Muscle layer of duodenum (tissue), 2 donors: Measurements from ENCODE around the gene KMT2A.
"Not testable (repeated sequence)": the region's sequence is repeated elsewhere in the genome, so short reads cannot be mapped to it uniquely, and the experiment has no call there.

ENCODE experiments used
- H3K27ac ChIP-seq: one replicate; pipeline ENCODE4 v1.7.0; 2013; ENCODE audit warnings: mild to moderate bottlenecking, low read length
- H3K27me3 ChIP-seq: one replicate; pipeline ENCODE4 v1.7.0; 2013; ENCODE audit warnings: low read depth, mild to moderate bottlenecking, control low read depth, low read length
- H3K36me3 ChIP-seq, 2 donors: one replicate each; pipeline ENCODE4 v1.7.0; 2013; ENCODE audit warnings: low read length in 2 of 2, control low read depth in 1 of 2, mild to moderate bottlenecking in 1 of 2; ENCODE audit not compliant: insufficient read depth in 2 of 2, control insufficient read depth in 1 of 2
- H3K4me1 ChIP-seq, 2 donors: one replicate each; pipeline ENCODE4 v1.7.0; 2013; ENCODE audit warnings: low read length in 2 of 2, mild to moderate bottlenecking in 2 of 2, control low read depth in 1 of 2, moderate library complexity in 1 of 2; ENCODE audit not compliant: insufficient read depth in 2 of 2, control insufficient read depth in 1 of 2
- H3K4me3 ChIP-seq, 2 donors: one replicate each; pipeline ENCODE4 v1.7.0; 2013; ENCODE audit warnings: low read length in 2 of 2, low read depth in 1 of 2, mild to moderate bottlenecking in 1 of 2
- H3K9me3 ChIP-seq, 2 donors: one replicate each; pipeline ENCODE4 v1.7.0; 2013; ENCODE audit warnings: low read length in 2 of 2, control low read depth in 1 of 2, mild to moderate bottlenecking in 1 of 2; ENCODE audit not compliant: control insufficient read depth in 1 of 2
- donor health status: healthy.

The KMT2A gene

GRCh38 chr11:118435893-118436624 is at the start of gene KMT2A:
KMT2A (plus strand) TSS chr11:118436492; CDS start chr11:118436513, 21 bp downstream.
- H3K9me3 ChIP-seq = no peaks in the 10 kb centered on the region
- peaks cover 4 to 35% of the 10 kb centered on the region in 2 donors for H3K4me1 ChIP-seq
- no peaks in the 10 kb centered on the region for H3K36me3 ChIP-seq
- peak within 1 kb of the TSS; percentile 84 to 94 for H3K4me3 ChIP-seq
- no peaks in the 10 kb centered on the region for H3K27me3 ChIP-seq
- peak within 1 kb of the TSS; percentile 83 for H3K27ac ChIP-seq

- Histone ChIP-seq H3K36me3 (peaks cover 31 to 59% of the 10 kb centered on the region in 2 donors), H3K4me3 (no peak overlapping the region), H3K9me3 (no peaks in the 10 kb centered on the region), H3K27me3 (no peaks in the 10 kb centered on the region), H3K27ac (no peak overlapping the region), H3K4me1 (no peaks in the 10 kb centered on the region)
Observed at GRCh38 chr11:118396097-118396501, 40.2 kb upstream of the KMT2A start.

GRCh38 chr11:118397448-118397847 is 38.8 kb upstream of the KMT2A start:
- no peak overlapping the region for H3K4me3 ChIP-seq
- no peaks in the 10 kb centered on the region for H3K27me3 ChIP-seq
- no peaks in the 10 kb centered on the region for H3K9me3 ChIP-seq
- peaks cover 26 to 53% of the 10 kb centered on the region in 2 donors for H3K36me3 ChIP-seq
- H3K4me1 ChIP-seq = peaks cover 0 to 4% of the 10 kb centered on the region in 2 donors
- no peak overlapping the region for H3K27ac ChIP-seq

GRCh38 chr11:118398791-118399559 is 37.3 kb upstream of the KMT2A start:
- no peaks in the 10 kb centered on the region for H3K9me3 ChIP-seq
- H3K36me3 ChIP-seq = peaks cover 21 to 40% of the 10 kb centered on the region in 2 donors
- no peaks in the 10 kb centered on the region for H3K27me3 ChIP-seq
- H3K27ac ChIP-seq = peak overlapping the region; percentile 61
- H3K4me1 ChIP-seq = peaks cover 0 to 19% of the 10 kb centered on the region in 2 donors
- no peak overlapping the region for H3K4me3 ChIP-seq

GRCh38 chr11:118401151-118401879 is 35.0 kb upstream of the KMT2A start, which contains the start of gene ATP5MG:
ATP5MG (plus strand) TSS chr11:118401606; CDS start chr11:118401666, 60 bp downstream.
- H3K4me1 ChIP-seq = peaks cover 0 to 30% of the 10 kb centered on the region in 2 donors
- peaks cover 12 to 25% of the 10 kb centered on the region in 2 donors for H3K36me3 ChIP-seq
- no peaks in the 10 kb centered on the region for H3K27me3 ChIP-seq
- no peaks in the 10 kb centered on the region for H3K9me3 ChIP-seq
- peak within 1 kb of the TSS; percentile 85 to 100 for H3K4me3 ChIP-seq
- peak within 1 kb of the TSS; percentile 95 for H3K27ac ChIP-seq

GRCh38 chr11:118401880-118402590 is 34.3 kb upstream of the KMT2A start:
- H3K4me1 ChIP-seq = peaks cover 0 to 36% of the 10 kb centered on the region in 2 donors
- peaks cover 13 to 19% of the 10 kb centered on the region in 2 donors for H3K36me3 ChIP-seq
- peak overlapping the region; percentile 85 to 100 for H3K4me3 ChIP-seq
- no peaks in the 10 kb centered on the region for H3K9me3 ChIP-seq
- peak overlapping the region; percentile 95 for H3K27ac ChIP-seq
- no peaks in the 10 kb centered on the region for H3K27me3 ChIP-seq

- Histone ChIP-seq H3K4me3 (peak overlapping the region; percentile 85 to 100), H3K36me3 (peaks cover 14 to 15% of the 10 kb centered on the region in 2 donors), H3K27ac (peak overlapping the region; percentile 95), H3K4me1 (peaks cover 0 to 36% of the 10 kb centered on the region in 2 donors)
- not testable (repeated sequence) for H3K27me3 ChIP-seq, H3K9me3 ChIP-seq
Observed at GRCh38 chr11:118402594-118402993, 33.7 kb upstream of the KMT2A start.

GRCh38 chr11:118406599-118407166 is 29.6 kb upstream of the KMT2A start:
- no peaks in the 10 kb centered on the region for H3K9me3 ChIP-seq
- H3K4me1 ChIP-seq = peaks cover 0 to 36% of the 10 kb centered on the region in 2 donors
- H3K27me3 ChIP-seq = no peaks in the 10 kb centered on the region
- H3K4me3 ChIP-seq = no peak overlapping the region
- H3K36me3 ChIP-seq = peaks cover 16 to 31% of the 10 kb centered on the region in 2 donors
- H3K27ac ChIP-seq = no peak overlapping the region

GRCh38 chr11:118410055-118410745 is 26.1 kb upstream of the KMT2A start:
- H3K27ac ChIP-seq = no peak overlapping the region
- no peaks in the 10 kb centered on the region for H3K9me3 ChIP-seq
- no peaks in the 10 kb centered on the region for H3K27me3 ChIP-seq
- peaks cover 20 to 35% of the 10 kb centered on the region in 2 donors for H3K36me3 ChIP-seq
- H3K4me1 ChIP-seq = peaks cover under 1 to 9% of the 10 kb centered on the region in 2 donors
- no peak overlapping the region for H3K4me3 ChIP-seq

- no peak overlapping the region for H3K27ac ChIP-seq
- no peak overlapping the region for H3K4me3 ChIP-seq
- peaks cover 20 to 32% of the 10 kb centered on the region in 2 donors for H3K36me3 ChIP-seq
- peaks cover 7 to 14% of the 10 kb centered on the region in 2 donors for H3K4me1 ChIP-seq
- no peaks in the 10 kb centered on the region for H3K27me3 ChIP-seq
- H3K9me3 ChIP-seq = no peaks in the 10 kb centered on the region
Observed at GRCh38 chr11:118411530-118411929, 24.8 kb upstream of the KMT2A start.
